Stimulated activated CD8-positive, alpha-beta memory T cell treated with anti-CD3 and anti-CD28 coated beads, Interleukin-15, amount 100 ng/mL, for 1 hour (primary cell): ENCODE results near the gene APBB1IP.
"Not testable (repeated sequence)": the region's sequence is repeated elsewhere in the genome, so short reads cannot be mapped to it uniquely, and the experiment has no call there.

Experiments used
- DNase-seq: peaks from one replicate; pipeline ENCODE4 v3.0.0-alpha.2; 2020; ENCODE audit warnings: low read depth

APBB1IP gene

DNA sequence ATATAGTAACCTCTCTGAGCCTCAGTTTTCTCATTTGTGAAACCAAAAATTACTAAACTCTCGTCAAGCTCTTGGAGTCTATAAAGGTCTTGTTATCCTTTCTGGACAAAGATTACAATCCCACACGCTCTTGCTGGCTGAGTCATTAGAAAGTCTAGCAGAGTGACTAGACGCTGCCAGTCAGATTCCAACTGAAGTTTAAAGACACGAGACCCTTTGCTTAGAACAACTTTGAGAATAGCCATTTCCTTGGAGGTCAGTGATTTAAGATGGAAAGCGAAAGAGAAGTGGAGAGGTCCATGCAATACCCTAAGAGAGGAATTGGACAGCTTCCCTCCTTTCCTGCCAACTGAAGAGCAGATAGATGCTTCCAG lies 119.5 kb downstream of the APBB1IP start:
- no peak for DNase-seq

GRCh38 chr10:26566525-26567350 lies 128.6 kb downstream of the APBB1IP start:
- no peak for DNase-seq

- no peak for DNase-seq
Observed at GRCh38 chr10:26567351-26567721, 129.2 kb downstream of the APBB1IP start.

DNA sequence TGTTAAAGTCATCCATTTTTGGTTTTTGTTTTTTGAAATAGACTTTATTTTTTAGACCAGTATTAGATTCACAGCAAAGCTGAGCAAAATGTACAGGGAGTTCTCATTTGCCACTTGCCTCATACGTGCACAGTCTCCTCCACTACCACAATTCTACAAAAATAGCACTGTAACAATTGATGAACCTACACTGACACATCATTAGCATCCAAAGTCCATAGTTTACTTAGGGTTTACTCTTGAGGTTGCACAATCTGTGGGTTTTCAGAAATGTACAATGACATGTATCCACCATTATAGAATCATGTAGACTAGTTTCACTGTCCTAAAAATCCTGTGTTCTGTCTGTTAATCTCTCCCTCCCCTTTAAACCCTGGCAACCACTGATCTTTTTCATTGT lies 133.5 kb downstream of the APBB1IP start:
- no peak for DNase-seq

DNA sequence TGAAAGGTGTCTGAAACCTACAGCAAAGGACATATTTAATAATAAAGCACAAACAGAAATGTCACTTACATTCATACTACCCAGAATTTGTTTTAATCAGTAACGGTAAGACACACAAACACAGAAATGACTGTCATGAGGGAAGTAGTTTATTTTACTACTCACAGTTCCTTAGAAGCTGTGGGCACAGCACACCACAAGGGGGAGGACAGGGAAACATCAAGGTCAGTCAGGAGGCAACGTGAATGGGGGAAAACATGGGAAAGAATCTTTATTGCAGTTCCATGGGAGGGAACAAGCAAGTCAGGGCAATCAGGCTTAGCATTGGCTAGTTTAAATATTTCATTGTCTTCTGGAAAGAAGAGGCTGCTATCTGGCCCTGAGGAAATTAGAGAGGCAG lies 135.5 kb downstream of the APBB1IP start:
- DNase-seq: no peak

DNA sequence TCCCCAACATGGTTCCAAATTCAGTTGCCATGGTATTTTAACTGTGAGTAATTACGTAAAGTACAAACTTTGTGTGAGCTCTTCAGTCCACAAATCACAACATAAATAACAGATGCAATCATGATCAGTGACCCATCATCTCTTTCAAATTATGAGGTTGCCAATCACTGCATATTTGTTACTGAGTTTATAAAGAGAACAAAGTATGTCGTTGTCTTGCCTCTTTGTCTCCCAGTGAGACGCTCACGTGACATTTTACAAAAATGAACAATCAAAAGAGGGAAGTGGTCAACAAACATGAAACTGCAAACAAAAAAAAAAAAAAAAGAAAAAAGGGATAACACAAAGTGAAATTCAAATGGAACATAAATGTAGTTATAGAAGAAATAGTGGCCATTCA lies 136.6 kb downstream of the APBB1IP start:
- DNase-seq: no peak

- not testable (repeated sequence) for DNase-seq
Observed at GRCh38 chr10:26578371-26578770, 140.2 kb downstream of the APBB1IP start.

DNA sequence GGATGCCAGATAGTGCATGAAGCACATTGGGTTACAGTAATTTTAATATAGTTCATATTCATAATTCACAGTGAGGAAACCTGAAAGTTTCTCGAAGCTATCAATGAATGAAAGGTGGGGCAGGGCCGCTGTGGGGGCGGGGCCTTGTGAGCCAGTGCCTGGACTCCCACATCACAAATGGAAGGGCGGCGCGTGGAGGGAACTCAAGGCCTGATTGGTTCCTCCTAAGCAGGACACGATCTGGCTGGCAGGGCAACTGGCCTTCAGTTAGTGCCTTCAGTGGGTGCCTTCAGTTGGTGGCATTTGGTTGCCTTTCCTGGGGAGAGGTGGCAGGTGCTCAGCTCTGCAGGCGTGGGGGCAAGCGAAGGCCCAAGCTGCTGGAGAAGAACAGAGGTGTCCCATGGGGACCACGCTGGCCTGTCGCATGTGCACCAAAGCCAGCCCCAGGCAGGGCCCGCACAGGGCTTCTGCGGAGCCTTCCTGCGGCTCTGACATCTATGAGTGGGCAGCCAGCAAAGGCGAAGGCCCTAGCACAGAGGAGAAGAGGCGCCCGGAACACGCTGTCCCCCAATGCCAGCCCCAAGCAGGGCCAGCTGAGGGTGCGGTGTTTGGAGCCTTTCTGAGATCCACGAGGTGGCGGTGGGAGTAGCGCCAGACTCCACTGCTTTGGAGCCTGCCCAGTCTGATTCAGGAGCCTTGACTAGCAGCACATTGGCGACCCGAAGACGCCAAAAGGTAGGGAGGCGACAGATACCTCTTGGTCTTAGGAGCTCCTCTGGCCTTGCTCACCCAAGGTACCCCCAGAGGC lies 141.3 kb downstream of the APBB1IP start:
- DNase-seq: no peak

GRCh38 chr10:26586211-26586610 lies 148.1 kb downstream of the APBB1IP start:
- DNase-seq: no peak

DNA sequence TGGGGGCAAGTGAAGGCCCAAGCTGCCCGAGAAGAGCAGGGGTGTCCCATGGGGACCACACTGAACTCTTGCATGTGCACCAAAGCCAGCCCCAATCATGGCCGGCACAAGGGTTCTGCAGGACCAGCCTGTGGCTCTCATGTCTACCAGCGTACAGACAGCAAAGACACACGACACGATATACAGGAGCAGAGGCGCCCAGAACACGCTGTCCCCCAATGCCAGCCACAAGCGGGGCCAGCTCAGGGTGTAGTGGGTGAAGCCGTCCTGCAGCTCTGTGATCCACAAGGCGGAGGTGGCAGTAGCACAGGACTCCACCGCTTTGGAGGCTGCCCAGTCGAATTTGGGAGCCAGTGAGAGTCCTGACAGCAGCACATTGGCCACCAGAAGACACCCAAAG lies 150.5 kb downstream of the APBB1IP start:
- DNase-seq: no peak

GRCh38 chr10:26589813-26590212 lies 151.7 kb downstream of the APBB1IP start:
- not testable (repeated sequence) for DNase-seq

GRCh38 chr10:26593896-26594295 lies 155.8 kb downstream of the APBB1IP start:
- DNase-seq: no peak

GRCh38 chr10:26603283-26603682 lies 165.1 kb downstream of the APBB1IP start:
- not testable (repeated sequence) for DNase-seq

GRCh38 chr10:26604320-26605093 lies 166.4 kb downstream of the APBB1IP start:
- not testable (repeated sequence) for DNase-seq

DNA sequence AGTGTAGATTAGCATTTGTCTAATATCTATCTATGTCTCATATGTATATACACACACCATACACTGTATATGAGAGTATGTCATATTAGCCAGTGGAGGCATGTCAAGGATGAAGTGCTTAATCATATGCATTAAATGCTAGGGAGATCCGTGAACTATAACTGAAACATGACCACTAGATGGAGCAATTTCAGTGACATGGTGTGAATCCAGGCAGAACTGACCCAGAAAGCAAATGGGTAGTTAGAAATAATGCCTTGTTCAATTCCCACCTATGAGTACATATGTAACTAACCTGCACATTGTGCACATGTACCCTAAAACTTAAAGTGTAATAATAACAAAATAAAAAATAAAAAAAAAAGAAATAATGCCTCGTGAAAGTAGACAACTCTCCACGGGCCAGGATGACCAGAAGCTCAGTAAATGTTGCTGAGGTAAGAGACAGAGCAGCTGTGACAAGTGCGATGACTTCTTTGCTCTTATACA lies 168.3 kb downstream of the APBB1IP start:
- DNase-seq: not testable (repeated sequence)

DNA sequence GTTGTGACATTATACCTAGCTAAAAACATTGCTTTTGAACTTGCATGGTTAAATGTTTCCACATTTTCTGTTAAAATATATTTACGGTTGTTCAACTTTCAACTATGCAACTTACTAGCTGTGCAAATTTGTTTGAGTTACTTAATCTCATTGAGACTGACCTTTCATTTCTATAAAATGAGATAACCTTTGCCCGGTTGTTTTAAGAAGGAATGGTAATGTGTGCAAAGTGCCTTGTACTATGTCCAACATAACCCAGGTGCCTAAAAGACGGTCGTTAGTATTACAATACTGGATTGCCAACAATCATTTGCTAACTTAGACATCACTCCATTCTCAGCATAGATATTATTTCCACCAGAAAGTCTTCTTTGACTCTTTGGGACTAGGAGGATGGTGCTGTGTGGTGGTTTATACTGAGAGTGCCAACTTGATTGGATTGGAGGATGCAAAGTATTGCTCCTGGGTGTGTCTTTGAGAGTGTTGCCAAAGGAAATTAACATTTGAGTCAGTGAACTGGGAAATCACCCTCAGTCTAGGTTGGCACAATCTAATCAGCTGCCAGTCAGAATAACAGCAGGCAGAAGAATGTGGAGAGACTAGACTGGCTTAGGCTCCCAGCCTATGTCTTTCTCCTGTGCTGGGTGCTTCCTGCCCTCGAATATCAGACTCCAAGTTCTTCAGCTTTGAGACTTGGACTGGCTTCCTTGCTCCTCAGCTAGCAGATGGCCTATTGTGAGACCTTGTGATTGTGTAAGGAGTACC lies 174.2 kb downstream of the APBB1IP start:
- no peak for DNase-seq
